ENCODE results near the gene GAPDH.

GAPDH gene

DNA sequence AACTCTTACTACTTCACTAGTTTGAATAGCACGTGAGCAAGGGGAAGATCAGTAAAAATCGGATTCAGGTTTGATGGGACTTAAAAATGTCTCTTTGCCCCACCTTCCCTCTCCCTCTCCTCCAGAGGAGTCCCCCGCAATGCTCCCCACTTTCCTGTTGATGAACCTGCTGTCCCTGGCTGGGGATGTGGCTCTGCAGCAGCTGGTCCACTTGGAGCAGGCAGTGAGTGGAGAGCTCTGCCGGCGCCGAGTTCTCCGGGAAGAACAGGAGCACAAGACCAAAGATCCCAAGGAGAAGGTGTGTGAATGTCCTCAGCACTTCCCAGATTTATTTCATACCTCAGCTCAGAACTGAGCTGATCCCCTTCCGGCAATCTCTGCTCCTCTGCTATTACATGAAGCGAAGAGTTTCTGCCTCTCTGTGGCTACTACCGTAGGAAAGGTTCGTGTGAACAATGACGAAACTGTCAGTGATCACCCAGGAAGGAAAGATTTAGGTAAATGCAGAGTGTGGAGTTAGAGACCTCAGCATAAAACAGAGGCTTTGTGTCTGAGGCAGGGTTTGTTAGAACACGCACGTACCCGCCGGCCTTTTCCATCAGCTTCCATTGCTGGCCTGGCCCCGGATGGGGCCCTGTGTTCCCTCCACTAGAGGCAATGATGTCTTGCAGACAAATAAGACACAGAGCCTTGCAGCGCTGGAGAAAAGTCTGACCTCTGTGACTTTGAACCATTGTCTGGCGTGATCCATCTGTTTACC, 7.4 kb upstream of the GAPDH start:
- no peaks in the 10 kb centered on the region for H3K27me3 ChIP-seq (ENCODE audit: insufficient read depth, low read depth)
- H4K20me1 ChIP-seq (ENCODE audit: insufficient read depth) = no peaks in the 10 kb centered on the region
- H3K79me2 ChIP-seq (ENCODE audit: insufficient read depth, low read depth) = 0 out of 2 replicates have a peak, but pooled peaks cover 6% of the 10 kb centered on the region
- no peak overlapping the region for H3K4me2 ChIP-seq
- peaks cover 17% of the 10 kb centered on the region for H3K4me1 ChIP-seq (ENCODE audit: low read depth, poor library complexity, severe bottlenecking)
- no peak overlapping the region for H2AFZ ChIP-seq (ENCODE audit: low read depth)
- no peak overlapping the region for H3K4me3 ChIP-seq (IDR thresholded peaks at IDR 0.05; ENCODE audit: insufficient read depth, low read depth, low read length)
- H3K27ac ChIP-seq = no peak overlapping the region
- peaks cover 12% of the 10 kb centered on the region; the same call in 1 of the 2 replicates for H3K36me3 ChIP-seq (ENCODE audit: insufficient read depth)
- TF ChIP-seq, protein P1, sequence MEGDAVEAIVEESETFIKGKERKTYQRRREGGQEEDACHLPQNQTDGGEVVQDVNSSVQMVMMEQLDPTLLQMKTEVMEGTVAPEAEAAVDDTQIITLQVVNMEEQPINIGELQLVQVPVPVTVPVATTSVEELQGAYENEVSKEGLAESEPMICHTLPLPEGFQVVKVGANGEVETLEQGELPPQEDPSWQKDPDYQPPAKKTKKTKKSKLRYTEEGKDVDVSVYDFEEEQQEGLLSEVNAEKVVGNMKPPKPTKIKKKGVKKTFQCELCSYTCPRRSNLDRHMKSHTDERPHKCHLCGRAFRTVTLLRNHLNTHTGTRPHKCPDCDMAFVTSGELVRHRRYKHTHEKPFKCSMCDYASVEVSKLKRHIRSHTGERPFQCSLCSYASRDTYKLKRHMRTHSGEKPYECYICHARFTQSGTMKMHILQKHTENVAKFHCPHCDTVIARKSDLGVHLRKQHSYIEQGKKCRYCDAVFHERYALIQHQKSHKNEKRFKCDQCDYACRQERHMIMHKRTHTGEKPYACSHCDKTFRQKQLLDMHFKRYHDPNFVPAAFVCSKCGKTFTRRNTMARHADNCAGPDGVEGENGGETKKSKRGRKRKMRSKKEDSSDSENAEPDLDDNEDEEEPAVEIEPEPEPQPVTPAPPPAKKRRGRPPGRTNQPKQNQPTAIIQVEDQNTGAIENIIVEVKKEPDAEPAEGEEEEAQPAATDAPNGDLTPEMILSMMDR (conservative IDR thresholded peaks at IDR 0.05; ENCODE audit: low read depth, low read length) = no peak
- no peak overlapping the region for H3K9ac ChIP-seq

DNA sequence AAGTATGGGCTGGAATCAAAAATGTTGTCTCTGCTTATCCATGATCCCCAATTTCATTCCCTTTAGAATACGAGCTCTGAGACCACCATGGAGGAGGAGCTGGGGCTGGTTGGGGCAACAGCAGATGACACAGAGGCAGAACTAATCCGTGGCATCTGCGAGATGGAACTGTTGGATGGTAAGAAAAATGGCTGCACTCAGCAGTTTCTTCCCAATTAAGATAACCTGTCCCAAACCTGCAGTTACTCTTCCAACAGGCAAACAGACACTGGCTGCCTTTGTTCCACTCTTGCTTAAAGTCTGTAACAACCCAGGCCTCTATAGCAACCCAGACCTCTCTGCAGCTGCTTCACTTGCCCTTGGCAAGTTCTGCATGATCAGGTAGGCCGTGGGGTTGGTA, 6.6 kb upstream of the GAPDH start:
- Histone ChIP-seq H3K27me3 (ENCODE audit: insufficient read depth, low read depth) (no peaks in the 10 kb centered on the region), H3K27ac (no peak overlapping the region), H3K79me2 (ENCODE audit: insufficient read depth, low read depth) (0 out of 2 replicates have a peak, but pooled peaks cover 8% of the 10 kb centered on the region), H3K36me3 (ENCODE audit: insufficient read depth) (peaks cover 12% of the 10 kb centered on the region; the same call in 1 of the 2 replicates), H3K4me1 (ENCODE audit: low read depth, poor library complexity, severe bottlenecking) (peaks cover 21% of the 10 kb centered on the region), H3K9ac (no peak overlapping the region), H4K20me1 (ENCODE audit: insufficient read depth) (no peaks in the 10 kb centered on the region), H3K4me3 (IDR thresholded peaks at IDR 0.05; ENCODE audit: insufficient read depth, low read depth, low read length) (no peak overlapping the region), H3K4me2 (no peak overlapping the region), H2AFZ (ENCODE audit: low read depth) (no peak overlapping the region)
- TF ChIP-seq, protein P1 (conservative IDR thresholded peaks at IDR 0.05; ENCODE audit: low read depth, low read length) = no peak

DNA sequence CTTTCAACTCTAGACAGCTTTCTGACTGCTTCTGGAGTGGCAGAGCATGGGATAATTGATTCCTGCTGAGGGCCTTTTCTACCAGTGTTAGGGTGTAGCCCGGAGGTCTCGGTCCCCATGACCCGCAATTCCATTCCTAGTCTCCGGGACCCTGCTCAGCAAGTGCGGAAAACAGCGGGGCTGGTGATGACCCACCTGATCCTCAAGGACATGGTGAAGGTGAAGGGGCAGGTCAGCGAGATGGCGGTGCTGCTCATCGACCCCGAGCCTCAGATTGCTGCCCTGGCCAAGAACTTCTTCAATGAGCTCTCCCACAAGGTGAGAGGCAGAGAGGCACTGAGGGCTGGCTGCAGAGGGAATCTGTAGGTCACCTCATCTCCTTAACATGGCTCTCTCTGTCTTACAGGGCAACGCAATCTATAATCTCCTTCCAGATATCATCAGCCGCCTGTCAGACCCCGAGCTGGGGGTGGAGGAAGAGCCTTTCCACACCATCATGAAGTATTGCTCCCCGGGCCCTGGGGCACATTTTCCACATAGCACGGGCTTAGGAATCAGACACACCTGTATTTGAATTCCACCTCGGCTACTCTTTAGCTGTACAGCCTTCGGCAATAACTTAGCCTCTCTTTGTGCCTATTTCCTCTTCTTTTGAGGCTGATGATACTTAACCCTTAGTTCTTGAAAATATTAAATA, 5.6 kb upstream of the GAPDH start:
- H3K36me3 ChIP-seq (ENCODE audit: insufficient read depth) = peaks cover 12% of the 10 kb centered on the region; the same call in 1 of the 2 replicates
- H4K20me1 ChIP-seq (ENCODE audit: insufficient read depth) = no peaks in the 10 kb centered on the region
- H3K4me3 ChIP-seq (IDR thresholded peaks at IDR 0.05; ENCODE audit: insufficient read depth, low read depth, low read length) = no peak overlapping the region
- no peak overlapping the region for H3K9ac ChIP-seq
- no peak overlapping the region for H3K27ac ChIP-seq
- TF ChIP-seq, protein P1 (conservative IDR thresholded peaks at IDR 0.05; ENCODE audit: low read depth, low read length) = no peak
- H3K4me2 ChIP-seq = no peak overlapping the region
- no peaks in the 10 kb centered on the region for H3K27me3 ChIP-seq (ENCODE audit: insufficient read depth, low read depth)
- H3K4me1 ChIP-seq (ENCODE audit: low read depth, poor library complexity, severe bottlenecking) = peaks cover 21% of the 10 kb centered on the region
- 0 out of 2 replicates have a peak, but pooled peaks cover 8% of the 10 kb centered on the region for H3K79me2 ChIP-seq (ENCODE audit: insufficient read depth, low read depth)
- no peak overlapping the region for H2AFZ ChIP-seq (ENCODE audit: low read depth)

DNA sequence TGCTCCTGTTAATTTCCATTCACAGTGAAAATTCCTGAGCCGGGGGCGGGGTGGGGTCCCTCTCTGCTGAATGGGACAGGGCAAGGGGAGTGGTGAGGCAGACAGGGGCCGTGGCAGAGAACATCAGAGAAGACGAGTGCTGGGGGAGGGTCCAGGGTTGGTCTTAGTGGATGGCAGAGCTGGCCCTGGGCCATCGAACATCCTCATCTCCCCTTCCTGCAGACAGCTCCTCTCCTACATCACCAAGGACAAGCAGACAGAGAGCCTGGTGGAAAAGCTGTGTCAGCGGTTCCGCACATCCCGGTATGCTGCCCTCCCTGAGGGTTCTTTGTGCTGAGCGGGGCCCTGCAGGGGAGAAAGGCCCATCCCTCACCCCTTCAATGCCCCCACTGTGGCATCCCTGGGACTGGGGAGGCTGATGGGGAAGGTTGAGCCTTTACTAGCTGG, 5.0 kb upstream of the GAPDH start:
- H3K4me3 ChIP-seq (IDR thresholded peaks at IDR 0.05; ENCODE audit: insufficient read depth, low read depth, low read length) = no peak overlapping the region
- H3K79me2 ChIP-seq (ENCODE audit: insufficient read depth, low read depth) = peaks cover 12% of the 10 kb centered on the region
- H3K9ac ChIP-seq = no peak overlapping the region
- peaks cover 12% of the 10 kb centered on the region; the same call in 1 of the 2 replicates for H3K36me3 ChIP-seq (ENCODE audit: insufficient read depth)
- H3K27ac ChIP-seq = no peak overlapping the region
- TF ChIP-seq, protein P1 (conservative IDR thresholded peaks at IDR 0.05; ENCODE audit: low read depth, low read length) = no peak
- no peak overlapping the region for H3K4me2 ChIP-seq
- H3K27me3 ChIP-seq (ENCODE audit: insufficient read depth, low read depth) = no peaks in the 10 kb centered on the region
- no peak overlapping the region for H2AFZ ChIP-seq (ENCODE audit: low read depth)
- H3K4me1 ChIP-seq (ENCODE audit: low read depth, poor library complexity, severe bottlenecking) = peaks cover 21% of the 10 kb centered on the region
- H4K20me1 ChIP-seq (ENCODE audit: insufficient read depth) = no peaks in the 10 kb centered on the region

Data from KMS-11 (cell line).